Amniotic stem cell (primary cell): ENCODE measurements around the gene BRIP1.
A peak's percentile ranks its signal among the peaks of the same experiment; 100 is the strongest.
"Not testable (repeated sequence)": the region's sequence is repeated elsewhere in the genome, so short reads cannot be mapped to it uniquely, and the experiment has no call there.

Experiments used
- DNase-seq: peaks from one replicate; lab custom pipeline; 2025; lab: John Stamatoyannopoulos, UW

BRIP1 gene

GRCh38 chr17:61799812-61800484, 63.4 kb downstream of the BRIP1 start:
- DNase-seq, result no peak

- no peak for DNase-seq
Observed at GRCh38 chr17:61797283-61797682, 66.0 kb downstream of the BRIP1 start.

- no peak for DNase-seq
Observed at GRCh38 chr17:61795546-61795945, 67.8 kb downstream of the BRIP1 start.

DNA sequence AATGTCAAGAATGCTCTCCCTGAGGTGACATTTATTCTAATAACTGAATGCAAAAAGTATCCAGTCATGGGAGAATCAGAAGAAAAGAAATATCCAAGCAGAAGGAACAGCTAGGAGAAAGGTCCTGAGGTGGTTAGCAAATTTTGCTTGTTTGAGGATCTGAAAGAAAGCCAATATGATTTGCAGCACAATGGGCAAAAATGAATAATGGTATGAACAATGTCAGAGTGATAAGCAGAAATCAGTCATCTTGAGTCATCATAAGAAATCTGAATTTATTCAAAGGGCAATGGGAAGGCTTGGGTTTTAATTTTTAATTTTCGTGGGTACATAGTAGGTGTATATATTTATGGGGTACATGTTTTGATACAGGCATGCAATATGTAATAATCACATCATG, 68.5 kb downstream of the BRIP1 start:
- no peak for DNase-seq

- DNase-seq, result no peak
Observed at GRCh38 chr17:61794242-61794641, 69.1 kb downstream of the BRIP1 start.

GRCh38 chr17:61793565-61793964, 69.8 kb downstream of the BRIP1 start:
- no peak for DNase-seq

- DNase-seq, result no peak
Observed at GRCh38 chr17:61789872-61790271, 73.5 kb downstream of the BRIP1 start.

GRCh38 chr17:61786088-61786487, 77.2 kb downstream of the BRIP1 start:
- no peak for DNase-seq

DNA sequence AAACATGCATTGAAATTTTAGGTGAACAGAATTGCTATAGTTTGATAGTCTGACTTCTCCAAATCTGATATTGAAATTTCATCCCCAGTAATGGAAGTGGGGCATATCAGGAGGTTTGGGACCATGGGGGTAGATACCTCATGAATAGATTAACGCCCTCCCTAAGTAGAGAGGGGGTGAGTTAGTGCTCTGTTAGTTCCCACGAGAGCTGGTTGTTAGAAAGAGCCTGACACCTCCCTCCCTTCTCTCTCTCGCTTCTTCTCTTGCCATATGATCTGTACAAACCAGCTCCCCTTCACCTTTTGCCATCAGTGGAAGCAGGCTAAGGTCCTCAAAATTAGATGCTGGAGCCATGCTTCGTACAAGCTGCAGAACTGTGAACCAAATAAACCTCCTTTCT, 78.8 kb downstream of the BRIP1 start:
- no peak for DNase-seq

- no peak for DNase-seq
Observed at GRCh38 chr17:61783556-61784304, 79.6 kb downstream of the BRIP1 start.

- DNase-seq, result no peak
Observed at GRCh38 chr17:61783120-61783519, 80.2 kb downstream of the BRIP1 start.

DNA sequence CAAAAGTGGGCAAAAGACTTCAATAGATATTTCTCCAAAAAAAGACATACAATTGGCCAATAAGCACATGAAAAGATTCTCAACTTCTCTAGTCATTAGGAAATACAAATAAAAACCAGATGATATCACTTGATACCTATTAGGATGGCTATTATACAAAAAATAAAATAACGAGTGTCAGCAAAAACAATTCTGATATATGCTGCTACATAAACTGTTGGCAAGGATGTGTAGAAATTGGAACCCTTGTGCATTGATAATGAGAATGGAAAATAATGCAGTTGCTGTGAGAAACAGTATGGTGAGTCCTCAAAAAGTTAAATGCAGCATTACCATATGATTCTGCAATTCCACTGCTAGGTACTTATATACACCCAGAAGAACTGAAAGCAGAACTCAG, 80.6 kb downstream of the BRIP1 start:
- DNase-seq, result no peak

DNA sequence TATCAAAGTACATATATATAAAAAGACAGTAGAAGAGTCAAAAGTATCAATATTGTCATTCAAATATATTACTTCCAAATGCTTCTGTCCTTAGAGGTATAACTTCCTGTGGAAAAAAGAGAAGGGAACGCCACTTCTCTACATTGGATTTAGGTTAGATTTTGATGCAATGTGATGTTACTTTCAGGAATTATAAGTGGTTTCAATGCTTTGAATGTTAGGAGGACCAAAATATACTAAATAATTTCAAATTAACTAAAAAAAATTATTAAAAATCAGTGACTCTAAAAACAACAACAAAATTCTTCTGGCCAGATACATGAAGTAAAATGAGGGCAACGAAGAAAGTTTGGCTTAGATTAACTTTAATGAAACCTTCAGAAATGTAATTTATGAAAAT, 88.0 kb downstream of the BRIP1 start:
- DNase-seq, result no peak

DNA sequence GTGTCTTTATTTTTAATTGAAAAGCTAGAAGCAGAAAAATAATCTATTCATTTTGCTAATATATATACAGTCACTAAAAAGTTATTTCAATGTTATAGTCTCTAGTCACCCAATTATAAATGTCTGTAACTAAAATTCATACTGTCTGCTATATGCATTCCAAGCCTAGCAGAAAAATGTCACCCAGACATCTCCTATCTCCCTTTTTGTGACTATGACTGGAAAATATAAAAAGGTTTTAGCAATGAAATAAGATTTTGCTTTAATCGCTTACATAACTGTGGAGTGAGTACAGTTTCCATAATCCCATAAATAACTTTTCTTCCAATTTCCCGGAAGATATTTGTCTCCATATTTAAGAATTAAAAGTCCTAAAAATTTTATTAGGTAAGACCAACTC, 88.6 kb downstream of the BRIP1 start:
- no peak for DNase-seq

DNA sequence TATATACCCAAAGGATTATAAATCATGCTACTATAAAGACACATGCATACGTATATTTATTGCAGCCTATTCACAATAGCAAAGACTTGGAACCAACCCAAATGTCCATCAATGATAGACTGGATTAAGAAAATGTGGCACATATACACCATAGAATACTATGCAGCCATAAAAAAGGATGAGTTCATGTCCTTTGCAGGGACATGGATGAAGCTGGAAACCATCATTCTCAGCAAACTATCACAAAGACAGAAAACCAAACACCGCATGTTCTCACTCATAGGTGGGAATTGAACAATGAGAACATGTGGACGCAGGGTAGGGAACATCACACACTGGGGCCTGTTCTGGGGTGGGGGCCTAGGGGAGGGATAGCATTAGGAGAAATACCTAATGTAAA, 89.2 kb downstream of the BRIP1 start:
- not testable (repeated sequence) for DNase-seq

GRCh38 chr17:61770752-61771533, 92.4 kb downstream of the BRIP1 start:
- DNase-seq, result no peak

GRCh38 chr17:61770043-61770442, 93.3 kb downstream of the BRIP1 start:
- no peak for DNase-seq

- no peak for DNase-seq
Observed at GRCh38 chr17:61768405-61768804, 94.9 kb downstream of the BRIP1 start.

DNA sequence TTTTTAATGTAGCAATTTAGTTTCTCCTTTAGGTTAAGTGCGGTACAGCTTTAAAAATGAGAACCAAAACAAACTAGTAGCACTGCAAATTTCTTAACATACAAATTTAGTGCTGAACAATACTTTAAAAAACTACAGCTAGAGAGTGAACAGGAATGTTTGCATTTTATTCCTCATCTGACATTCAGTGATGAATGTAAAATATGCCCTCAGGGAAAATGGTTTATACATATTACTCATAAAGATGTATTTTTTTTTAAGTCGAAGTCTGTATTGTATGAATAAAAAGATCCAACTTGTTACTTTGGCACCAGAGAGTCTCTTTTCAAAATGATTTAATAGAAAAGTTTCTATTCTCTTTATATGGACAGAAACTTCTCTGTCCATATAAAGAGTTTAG, 96.8 kb downstream of the BRIP1 start:
- peak; percentile 77 for DNase-seq

- no peak for DNase-seq
Observed at GRCh38 chr17:61764846-61765245, 98.5 kb downstream of the BRIP1 start.

GRCh38 chr17:61761827-61762226, 101.5 kb downstream of the BRIP1 start:
- no peak for DNase-seq

- DNase-seq, result no peak
Observed at GRCh38 chr17:61759362-61759761, 104.0 kb downstream of the BRIP1 start.

- DNase-seq, result no peak
Observed at GRCh38 chr17:61758430-61758829, 104.9 kb downstream of the BRIP1 start.
